WI38 (cell line): ENCODE data around the gene GJA5.

Source experiments
- H3K4me3 ChIP-seq: 2 replicates; pipeline ENCODE4 v1.5.1; 2011; ENCODE audit warnings: low read depth, mild to moderate bottlenecking, control low read depth, low read length
- CTCF ChIP-seq: IDR thresholded peaks from 2 replicates; pipeline ENCODE4 v1.5.1; 2012; ENCODE audit warnings: low read depth, mild to moderate bottlenecking, control low read depth, low read length

Gene GJA5

GRCh38 chr1:147794570-147794969 is 34.2 kb upstream of the GJA5 start:
- TF ChIP-seq CTCF: no peak
- no peak overlapping the region for H3K4me3 ChIP-seq

- H3K4me3 ChIP-seq: no peak overlapping the region
- no peak for TF ChIP-seq CTCF
Observed at GRCh38 chr1:147791876-147792275, 31.5 kb upstream of the GJA5 start.

GRCh38 chr1:147787765-147788164 is 27.4 kb upstream of the GJA5 start:
- TF ChIP-seq CTCF: no peak
- no peak overlapping the region for H3K4me3 ChIP-seq

- H3K4me3 ChIP-seq: no peak overlapping the region
- no peak for TF ChIP-seq CTCF
Observed at GRCh38 chr1:147786536-147786935, 26.1 kb upstream of the GJA5 start.

- no peak overlapping the region for H3K4me3 ChIP-seq
- no peak for TF ChIP-seq CTCF
Observed at GRCh38 chr1:147785794-147786506, 25.5 kb upstream of the GJA5 start.

GRCh38 chr1:147784941-147785340 is 24.5 kb upstream of the GJA5 start:
- H3K4me3 ChIP-seq: no peak overlapping the region
- no peak for TF ChIP-seq CTCF

- no peak for TF ChIP-seq CTCF
- H3K4me3 ChIP-seq: no peak overlapping the region
Observed at GRCh38 chr1:147781056-147781471, 20.7 kb upstream of the GJA5 start.
